ENCODE measurements around the gene AKAP13.
"Not testable (repeated sequence)": the region's sequence is repeated elsewhere in the genome, so short reads cannot be mapped to it uniquely, and the experiment has no call there.

AKAP13 gene

DNA sequence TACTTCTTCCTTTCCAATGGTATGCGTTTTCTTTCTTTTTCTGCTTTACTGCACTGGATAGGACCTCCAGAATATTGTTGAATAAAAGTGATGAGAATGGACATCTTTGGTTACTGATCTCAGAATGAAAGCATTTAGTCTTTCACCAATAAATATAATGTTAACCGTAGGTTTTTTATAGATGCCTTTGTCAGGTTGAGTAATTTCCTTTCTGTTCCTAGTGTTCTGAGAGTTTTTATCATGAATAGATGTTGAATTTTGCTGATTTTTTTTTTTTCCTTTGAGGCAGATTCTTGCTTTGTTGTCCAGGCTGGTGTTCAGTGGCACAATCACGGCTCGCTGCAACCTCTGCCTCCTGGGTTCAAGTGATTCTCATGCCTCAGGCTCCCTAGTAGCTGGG, 255.9 kb downstream of the AKAP13 start:
- DNase-seq, result no peak

DNA sequence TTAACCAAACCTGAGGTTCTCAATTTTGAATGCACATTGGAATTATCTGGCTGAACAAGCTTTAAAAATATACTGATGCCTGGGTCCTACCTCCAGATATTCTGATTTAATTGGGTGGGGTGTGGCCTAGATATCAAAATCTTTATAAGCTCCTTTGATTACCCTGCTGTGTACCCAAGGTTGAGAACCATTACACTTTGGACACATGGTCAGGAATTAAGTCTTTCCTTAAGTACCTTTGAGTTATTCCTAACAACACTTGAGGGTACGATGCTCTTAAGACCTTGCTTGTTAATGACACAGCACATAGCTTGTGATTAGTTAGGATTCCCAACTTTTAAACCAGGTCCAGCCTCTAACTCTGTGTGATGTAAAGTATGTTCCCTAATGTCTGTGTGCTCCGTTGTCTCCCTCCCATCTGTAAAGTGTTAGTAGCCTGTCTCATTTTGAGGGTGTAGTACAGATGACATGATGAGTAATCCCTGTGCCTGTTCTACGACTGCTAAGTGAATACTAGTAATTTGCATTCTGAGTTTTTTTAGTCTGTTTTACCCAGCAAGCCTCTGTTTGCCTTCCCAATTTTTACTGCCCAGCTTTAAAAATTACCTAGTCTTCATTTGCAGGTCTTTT, 259.5 kb downstream of the AKAP13 start:
- no peak for DNase-seq

DNA sequence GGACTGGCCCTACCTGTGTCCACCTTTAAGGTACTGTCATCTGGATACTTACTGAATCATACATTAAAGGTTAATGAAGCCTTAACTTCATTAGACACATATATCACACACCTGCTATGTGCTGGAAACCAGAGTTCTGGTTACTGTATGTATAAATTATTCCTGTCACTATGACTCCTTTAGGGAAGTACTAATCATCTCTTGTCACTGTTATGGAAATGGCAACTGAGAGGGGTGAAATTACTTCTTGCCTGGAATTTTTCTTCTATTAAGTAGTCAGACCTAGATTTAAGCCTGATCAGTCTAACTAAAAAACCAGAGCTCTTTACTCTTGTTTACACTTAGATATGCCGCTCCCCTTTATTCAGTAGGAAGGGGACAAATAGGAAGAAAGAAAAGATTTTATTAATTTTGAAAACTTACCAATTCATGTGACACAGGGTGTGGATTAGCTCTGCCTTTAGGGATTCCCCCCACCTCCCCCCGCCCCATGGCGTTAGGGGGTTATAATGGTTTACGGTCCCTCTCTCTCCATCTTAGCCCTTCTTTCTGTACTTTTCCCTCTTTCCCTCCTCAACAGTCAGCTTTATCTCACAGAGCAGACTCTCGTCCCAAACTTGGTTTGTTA, 261.8 kb downstream of the AKAP13 start:
- no peak for DNase-seq

DNA sequence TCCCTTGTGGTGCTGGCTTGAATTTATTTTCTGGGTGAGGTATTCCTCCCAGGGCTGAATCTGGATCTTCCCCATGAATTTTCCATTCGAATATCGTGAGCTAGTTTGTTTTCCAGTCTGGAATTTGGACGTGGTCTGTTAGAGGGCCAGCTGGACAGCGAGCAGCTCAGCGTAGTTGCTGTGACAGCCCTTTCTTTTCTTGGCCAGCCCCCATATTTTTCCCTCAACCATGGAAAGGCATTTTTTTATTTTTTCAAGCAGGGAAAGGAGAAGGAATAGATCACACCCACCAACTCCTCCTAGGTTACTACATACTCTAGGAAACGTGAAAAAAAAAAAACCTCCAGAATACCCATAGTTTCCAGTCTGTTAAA, 262.3 kb downstream of the AKAP13 start:
- no peak for DNase-seq

DNA sequence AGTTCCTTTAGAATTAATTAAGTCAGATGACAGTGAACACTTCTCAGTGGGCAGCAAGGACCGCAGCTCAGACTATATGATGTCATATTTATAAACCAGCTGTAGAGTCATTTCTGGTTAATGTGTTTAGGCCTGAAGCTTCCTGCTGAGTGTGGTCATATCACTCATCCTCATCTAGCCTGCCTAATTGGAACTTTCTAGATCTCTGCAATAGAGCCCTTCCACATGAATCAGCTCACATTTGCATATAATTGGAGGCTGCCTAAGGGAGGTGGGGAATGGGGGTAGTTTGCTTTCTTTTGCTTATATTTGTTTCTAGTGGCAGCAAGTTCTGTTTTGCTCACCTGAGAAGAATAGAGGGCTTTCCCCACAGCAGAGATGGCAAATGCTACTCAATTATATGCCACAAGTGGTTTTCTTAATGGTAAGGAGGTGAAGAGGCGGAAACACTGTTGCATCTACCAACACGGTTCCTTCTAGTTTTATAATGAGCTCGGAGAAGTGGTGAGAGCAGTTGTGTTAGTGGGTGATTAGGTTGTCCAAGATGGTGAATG, 266.2 kb downstream of the AKAP13 start:
- DNase-seq, result no peak

DNA sequence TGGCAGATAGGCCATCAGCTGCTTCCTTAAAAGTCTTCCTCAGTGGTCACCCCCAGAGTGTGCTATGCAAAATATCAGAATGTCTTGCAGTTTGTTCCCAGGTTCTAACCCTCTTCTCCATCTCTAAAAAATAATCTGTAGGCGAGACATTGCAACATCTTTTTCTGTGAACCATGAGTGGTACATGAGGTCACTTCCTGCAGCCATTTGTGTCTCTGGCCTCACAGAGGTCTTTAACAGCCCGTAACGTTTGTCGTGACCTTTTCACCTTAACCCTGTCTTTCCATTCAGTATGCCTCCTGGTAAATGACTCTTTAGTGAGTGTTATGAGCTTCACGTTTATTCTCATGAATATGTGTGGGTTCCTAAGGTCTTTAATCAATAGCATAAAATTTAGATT, 269.0 kb downstream of the AKAP13 start:
- no peak for DNase-seq

DNA sequence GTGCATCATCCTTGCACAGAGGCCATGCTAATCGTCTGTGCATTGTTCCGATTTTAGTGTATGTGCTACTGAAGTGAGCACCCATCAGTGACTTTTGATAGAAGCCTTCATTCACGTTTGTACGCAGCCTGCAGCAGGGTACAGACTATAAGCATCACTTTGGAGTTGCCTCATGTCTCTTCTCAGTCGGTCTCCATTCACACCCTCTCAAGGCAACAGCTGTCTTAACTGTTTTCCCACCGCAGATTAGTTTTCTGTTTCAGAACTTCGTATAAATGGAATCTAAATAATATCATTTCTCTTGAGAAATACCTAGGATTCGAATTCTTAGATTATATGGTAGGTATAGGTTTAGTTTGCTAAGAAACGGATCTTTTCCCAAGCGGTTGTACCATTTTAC, 271.1 kb downstream of the AKAP13 start:
- DNase-seq, result no peak

DNA sequence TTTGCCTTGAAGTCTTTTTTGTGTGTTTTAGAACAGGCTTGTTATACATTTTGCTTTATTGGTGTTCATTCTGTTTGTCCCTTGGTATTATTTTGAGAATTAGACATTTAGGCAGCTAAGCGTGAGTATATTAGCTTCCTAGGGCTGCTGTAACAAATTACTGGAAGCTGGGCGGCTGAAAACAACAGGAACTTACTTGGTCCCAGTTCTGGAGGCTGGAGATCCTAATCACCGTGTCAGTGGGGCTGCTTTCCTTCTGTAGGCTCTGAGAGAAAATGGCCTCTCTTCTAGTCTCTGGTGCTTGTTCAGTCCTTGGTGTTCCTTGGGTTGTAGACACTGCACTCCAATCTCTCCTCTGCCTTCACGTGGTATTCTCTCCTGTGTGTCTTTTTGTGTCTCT, 272.1 kb downstream of the AKAP13 start:
- no peak for DNase-seq

DNA sequence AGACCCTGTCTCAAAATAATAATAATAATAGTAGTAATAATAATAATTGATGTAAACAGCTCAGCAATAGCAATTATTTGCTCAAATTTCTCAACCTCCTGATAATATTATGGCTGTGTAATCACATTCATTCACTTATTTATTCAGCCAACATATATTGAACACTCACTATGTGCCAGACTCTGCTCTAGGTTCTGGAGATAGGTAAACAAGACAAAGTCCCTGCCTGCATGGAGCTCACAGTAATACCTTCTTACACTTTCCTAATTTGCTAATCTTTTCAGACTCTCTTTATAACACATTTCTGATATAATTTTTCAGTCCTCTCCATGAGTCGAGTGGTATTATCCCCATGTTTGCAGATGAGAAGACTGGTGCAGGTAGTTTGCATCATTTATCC, 276.7 kb downstream of the AKAP13 start:
- no peak for DNase-seq

DNA sequence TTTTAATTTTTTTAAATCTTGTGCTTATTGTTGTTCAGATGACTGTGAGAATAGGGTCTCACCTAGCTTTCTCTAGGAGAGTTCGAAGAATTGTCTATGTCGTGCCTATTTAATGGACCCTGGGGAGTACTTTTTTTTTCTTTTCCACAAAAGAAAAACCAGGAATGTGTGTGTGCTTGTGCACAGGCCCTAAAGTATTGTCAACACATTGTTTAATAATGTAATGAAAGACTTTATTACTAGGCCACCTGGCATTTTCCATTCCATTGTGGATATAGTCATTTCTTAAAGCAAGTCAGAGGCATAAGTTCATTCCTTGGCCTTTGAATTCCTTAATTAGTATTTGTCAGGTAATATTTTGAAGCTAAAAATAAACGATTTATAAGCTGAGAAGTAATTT, 278.4 kb downstream of the AKAP13 start:
- DNase-seq, result no peak

DNA sequence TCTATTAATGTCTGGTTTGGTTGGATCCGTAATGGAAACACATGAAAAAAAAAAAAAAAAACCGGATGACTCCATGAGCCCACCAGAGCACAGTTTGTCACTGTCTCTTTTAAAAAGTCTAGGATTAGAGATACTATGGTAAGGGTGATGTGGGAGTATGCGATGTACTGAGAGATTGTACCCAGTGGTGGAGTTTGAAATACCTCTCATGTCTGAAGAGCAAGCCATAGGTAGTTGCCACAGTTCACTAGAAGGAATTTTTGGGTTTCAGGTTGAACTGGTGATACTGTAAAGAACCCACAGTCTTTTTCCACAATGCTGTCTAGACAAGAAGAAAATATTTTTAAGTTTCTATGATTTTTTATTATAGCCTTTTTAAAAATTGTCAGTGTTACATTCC, 281.5 kb downstream of the AKAP13 start:
- DNase-seq, result no peak

DNA sequence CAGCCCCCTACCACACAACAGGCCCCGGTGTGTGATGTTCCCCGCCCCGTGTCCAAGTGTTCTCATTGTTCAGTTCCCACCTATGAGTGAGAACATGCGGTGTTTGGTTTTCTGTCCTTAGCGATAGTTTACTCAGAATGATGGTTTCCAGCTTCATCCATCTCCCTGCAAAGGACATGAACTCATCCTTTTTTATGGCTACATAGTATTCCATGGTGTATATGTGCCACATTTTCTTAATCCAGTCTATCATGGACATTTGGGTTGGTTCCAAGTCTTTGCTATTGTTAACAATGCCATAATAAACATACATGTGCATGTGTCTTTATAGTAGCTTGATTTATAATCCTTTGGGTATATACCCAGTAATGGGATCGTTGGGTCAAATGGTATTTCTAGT, 285.3 kb downstream of the AKAP13 start:
- not testable (repeated sequence) for DNase-seq

DNA sequence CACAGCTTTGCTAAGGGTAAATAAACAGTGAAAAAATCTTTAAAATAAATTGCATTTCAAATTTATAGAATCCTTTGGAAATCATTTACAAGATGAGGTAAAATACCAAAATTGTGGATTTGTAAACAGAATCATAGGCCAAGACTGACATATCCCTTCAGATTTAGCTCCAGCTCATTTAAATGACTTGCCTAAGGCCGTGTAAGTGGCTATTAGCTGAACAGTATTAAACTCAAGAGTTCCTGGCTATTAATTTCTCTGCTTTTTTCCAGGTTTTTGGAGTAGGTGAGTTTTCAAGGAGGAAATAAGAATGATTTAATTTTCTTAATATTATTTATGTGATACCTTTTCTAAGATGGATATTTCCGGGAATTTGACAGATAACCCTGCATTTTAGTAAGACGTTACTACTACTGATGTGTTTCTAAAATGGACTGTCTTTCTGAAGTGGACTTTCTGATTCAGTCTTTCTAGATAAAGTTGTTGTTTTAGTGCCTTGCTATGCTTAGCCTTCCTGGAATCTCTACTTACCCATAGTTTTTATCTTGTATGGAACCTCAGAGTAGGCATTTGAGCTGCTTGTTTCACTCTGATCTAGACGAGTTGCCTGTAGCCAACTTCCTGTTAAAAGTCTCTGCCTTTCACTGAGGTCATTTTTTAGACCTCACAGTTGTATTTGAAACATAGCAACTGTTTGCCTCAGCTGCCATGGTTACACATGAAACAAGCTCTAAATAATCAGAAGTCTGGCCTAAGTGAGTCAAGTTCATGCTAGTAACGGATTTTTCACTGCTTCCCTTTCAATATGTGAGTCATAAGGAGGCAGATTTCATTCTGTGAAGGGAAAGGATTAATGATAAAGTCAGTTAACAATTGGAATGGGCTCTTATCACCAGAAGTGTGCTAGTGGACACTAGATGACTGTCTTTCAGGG, 287.4 kb downstream of the AKAP13 start:
- no peak for DNase-seq

DNA sequence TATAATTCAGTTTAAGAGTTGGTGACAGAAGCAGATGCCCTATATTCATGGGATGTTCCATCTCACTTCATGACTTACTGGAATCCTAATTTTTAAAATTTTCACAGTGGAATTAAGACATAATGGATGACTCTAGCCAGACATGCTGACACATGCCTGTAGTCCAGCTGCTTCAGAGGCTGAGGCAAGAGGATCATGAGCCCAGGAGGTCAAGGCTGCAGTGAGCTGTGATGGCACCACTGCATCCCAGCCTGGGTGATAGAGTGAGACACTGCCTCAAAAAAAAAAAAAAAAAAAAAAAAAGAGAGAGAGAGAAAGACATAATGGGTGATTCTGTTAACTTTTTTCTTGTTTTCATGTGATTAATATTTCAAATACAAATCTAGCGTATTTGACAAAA, 290.8 kb downstream of the AKAP13 start:
- no peak for DNase-seq

DNA sequence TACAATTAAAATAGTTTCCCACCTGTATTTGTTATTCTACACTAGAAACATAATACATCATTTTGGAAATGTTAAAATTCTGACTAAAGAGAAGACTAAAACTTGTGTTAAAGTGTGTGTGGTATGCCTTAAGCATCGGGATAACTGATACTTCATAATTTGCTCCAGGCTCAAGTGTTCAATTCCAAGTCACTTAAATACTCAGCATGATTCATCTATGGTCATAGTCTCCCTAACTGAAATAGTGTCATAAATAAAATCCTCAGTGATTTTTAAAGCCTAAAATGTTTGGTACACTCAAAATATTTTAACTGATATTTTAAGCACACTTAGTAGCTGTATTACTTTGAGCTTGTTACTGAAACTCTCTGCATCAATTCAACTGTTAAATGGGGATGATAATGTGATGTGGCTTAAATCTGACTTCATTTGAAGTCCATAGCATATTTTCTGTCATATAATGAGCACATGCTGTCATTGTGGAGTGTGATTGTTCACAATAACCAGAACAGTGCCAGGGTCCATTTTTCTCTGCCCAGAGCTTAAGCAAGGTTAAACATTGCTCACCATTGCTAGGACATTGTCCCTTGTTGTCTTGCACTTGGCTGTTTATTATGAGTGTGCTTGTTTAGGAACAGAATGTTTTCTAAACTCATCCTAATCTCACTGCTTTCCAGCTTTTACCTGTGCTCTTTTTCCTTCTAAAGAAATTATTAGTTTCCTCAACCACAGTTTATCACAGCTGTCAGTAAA, 292.1 kb downstream of the AKAP13 start:
- no peak for DNase-seq

DNA sequence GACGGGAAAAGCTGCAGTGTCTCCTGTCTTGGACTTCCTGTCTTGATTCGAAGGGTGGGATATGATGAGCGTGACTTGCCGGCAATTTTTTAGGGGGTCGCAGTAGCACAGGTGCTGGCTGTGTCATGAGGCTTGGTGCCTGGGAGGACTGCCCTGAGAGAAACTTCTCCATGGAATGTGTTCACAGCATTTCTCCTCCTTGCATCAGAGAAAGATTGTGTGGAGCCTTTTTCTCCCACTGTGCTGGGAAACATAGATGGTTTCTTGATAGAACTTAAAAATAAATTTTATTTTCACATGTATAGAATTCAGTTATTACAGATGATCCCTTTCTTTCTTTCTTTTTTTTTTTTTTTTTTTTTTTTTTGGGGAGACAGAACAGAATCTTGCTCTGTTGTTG, 292.9 kb downstream of the AKAP13 start:
- DNase-seq, result no peak

DNA sequence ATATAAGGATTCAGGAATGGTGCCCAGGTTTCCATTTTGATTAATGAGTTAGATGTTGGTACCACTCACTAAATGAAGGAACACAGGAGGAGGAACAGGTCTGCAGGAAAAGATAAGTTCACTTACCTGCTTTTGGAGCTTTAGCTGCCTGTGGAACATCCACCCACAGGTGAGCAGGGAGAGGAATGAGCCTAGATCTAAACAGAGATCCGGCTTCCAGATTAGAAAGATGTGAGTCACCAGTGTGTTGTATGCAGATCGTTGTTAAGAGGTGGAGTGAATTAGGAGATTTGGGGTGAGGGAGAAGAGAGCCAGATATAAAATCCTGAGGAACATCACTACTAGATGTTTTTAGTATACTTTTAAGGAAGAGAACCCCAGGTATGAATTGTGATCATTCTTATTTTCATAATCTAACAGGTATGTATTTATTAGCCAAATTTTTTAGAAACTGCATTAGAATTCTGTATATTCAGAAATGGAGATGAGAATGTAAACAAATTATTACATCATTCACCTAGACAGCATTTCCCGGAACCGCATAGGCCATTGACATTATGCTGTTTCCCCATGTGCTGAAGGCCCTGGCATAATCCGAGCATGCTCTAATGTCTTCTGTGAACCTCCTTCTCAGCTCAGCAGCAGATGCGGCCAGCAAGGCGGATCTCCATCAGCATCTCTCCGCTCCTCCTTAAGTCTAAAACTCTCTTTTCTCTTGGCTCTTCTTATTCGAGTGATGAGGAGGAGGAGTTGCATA, 296.1 kb downstream of the AKAP13 start:
- no peak for DNase-seq

DNA sequence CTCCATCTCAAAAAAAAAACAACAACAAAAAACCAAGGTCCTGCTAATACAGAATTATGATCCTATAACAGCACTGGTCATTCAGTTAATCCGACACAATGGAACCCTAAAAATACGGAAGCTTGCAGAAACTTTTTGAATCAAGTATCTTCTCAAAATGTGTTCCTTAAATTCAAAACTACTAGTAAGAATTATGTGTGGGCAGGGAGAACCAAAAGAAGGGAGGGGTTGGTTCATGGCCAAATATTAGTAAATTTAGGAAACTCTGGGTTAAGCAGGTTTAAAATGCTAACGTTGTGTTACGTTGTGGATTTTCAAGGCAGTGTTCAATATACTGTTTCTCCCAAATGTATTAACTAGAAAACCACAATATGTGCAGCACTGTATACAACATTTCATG, 298.8 kb downstream of the AKAP13 start:
- DNase-seq, result no peak

DNA sequence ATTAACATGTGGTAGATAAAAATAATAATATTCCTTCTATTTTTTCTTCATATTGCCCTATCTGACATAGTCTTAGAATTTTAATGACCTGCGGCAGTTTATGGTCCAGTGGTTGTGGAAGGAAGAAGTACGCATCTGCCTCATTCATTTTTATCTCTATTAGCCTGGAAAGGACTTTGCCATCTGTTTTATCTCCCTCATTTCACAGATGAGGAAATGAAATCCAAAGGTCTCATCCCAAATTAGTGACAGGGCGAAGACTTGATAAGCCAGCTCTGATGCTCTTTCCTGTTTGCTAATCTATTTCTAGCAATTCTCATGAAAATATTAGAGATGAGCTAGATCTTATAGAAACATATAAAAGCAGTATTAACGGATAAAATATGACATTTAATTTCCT, 301.0 kb downstream of the AKAP13 start:
- no peak for DNase-seq

DNA sequence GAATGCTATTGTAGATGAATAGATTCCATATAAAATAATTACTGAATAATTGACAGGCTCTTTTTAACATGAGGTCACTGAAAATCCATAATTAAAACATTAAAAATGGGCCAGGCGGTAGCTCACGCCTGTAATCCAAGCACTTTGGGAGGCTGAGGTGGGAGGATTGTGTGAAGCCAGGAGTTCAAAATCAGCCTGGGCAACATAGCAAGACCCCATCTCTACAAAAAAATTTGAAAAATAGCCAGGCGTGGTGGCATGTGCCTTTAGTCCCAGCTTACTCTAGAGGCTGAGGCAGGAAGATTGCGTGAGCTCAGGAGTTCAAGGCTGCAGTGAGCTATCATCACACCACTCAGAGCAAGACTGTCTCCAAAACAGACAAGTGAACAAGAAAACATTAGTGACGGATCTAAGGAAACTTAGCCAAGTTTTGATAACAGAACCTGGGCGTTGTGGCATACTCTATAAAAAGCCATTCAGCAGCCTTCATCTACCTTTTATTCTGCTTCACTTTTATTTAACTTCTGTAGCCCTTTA, 303.8 kb downstream of the AKAP13 start:
- DNase-seq, result no peak

DNA sequence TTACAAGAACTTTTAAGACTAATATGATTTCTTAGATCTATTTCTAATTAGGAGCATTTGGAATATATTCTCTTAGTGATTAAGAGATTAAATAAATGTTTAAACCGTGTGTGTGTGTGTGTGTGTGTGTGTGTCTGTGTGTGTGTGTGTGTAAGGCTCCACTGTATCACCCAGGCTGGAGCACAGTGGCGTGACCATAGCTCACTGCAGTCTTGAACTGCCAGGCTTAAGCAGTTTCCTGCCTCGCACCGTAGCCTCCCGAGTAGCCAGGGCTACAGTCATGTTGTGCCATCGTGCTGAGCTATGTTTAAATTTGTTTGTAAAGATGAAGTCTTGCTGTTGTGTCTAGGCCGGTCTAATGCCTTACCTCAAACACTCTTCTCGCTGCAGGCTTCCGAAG, 305.0 kb downstream of the AKAP13 start:
- DNase-seq, result no peak

DNA sequence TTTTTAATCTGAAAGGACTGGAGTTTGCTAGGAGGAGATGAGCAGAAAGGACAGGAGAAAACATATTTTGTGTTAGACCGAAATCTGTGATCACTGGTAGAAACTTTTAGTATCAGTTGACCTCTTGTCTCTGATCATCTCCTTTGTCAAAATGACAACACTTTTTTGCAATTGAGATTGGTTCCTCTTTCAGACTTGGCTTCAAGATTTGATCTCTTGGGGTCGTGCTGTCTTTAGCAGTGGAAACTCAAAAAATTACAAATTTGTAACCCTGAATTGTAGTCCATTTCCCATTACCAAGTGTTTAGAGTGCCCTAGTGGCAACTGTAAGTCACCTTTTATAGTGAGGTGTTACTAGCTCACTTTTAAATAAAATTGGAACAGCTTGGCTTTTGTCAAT, 306.9 kb downstream of the AKAP13 start:
- DNase-seq, result no peak
